Loucy (cell line): ENCODE measurements around the gene CD320.

Experiments used
- EZH2phosphoT487 ChIP-seq: fragments of 200-600 bp; IDR thresholded peaks from 2 replicates; pipeline ENCODE4 v1.6.1; 2018; ENCODE audit warnings: antibody characterized with exemption, mild to moderate bottlenecking, moderate library complexity, borderline replicate concordance
- TF ChIP-seq, protein P1 (sequence below): fragments of 200-600 bp; sonication (generic); conservative IDR thresholded peaks from 2 replicates; pipeline ENCODE4 v1.5.1; 2014; ENCODE audit warnings: mild to moderate bottlenecking, antibody characterized with exemption, low read length

DNA sequence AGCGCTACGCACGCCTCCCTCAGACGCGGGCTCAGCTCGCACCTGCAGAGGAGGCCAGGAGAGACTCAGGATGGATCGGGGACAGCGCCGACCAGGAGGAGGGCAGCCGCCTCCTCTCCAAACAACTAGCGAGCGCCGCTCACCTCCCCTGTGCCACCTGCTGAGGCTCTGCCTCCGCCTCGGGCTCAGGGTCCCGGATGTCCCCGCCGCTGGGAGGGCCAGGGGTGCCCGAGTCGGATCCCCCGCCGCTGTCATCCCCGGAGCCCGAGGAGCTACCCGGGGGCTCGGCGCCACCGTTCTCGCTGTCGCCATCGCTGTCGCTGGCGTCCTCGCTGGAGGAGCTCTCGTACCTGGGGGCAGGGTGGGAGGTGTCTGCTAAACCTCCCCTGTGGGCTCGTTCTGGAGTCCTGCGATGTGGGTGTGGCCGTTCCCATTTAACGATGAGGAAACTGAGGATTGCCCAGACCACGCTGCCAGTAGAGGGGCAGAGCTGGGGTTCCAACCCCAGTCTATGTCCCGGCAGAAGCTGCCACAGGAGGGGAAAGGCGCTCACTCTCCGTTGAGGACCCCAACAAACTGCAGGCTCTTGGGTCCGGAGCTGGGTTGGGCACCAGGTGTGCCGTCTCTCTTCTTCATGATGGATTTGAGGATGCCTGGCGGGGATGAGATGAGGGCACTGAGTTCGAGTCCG is 25.8 kb upstream of the CD320 start:
- TF ChIP-seq, protein P1, sequence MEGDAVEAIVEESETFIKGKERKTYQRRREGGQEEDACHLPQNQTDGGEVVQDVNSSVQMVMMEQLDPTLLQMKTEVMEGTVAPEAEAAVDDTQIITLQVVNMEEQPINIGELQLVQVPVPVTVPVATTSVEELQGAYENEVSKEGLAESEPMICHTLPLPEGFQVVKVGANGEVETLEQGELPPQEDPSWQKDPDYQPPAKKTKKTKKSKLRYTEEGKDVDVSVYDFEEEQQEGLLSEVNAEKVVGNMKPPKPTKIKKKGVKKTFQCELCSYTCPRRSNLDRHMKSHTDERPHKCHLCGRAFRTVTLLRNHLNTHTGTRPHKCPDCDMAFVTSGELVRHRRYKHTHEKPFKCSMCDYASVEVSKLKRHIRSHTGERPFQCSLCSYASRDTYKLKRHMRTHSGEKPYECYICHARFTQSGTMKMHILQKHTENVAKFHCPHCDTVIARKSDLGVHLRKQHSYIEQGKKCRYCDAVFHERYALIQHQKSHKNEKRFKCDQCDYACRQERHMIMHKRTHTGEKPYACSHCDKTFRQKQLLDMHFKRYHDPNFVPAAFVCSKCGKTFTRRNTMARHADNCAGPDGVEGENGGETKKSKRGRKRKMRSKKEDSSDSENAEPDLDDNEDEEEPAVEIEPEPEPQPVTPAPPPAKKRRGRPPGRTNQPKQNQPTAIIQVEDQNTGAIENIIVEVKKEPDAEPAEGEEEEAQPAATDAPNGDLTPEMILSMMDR = no peak
- TF ChIP-seq EZH2phosphoT487 = no peak
